Brain pericyte (primary cell): Measurements from ENCODE around the gene PAX7.
"Not testable (repeated sequence)": the region's sequence is repeated elsewhere in the genome, so short reads cannot be mapped to it uniquely, and the experiment has no call there.

Experiments used
- DNase-seq: peaks from one replicate; pipeline ENCODE4 v3.0.0-alpha.2; 2012; ENCODE audit warnings: low read depth, low spot score

Gene PAX7

GRCh38 chr1:18727956-18728355 is 97.3 kb downstream of the PAX7 start:
- no peak for DNase-seq

GRCh38 chr1:18730321-18730720 is 99.7 kb downstream of the PAX7 start:
- DNase-seq: no peak

- no peak for DNase-seq
Measured at GRCh38 chr1:18731148-18731547, 100.5 kb downstream of the PAX7 start.

GRCh38 chr1:18731591-18732235 is 101.1 kb downstream of the PAX7 start:
- DNase-seq: no peak

- no peak for DNase-seq
Measured at GRCh38 chr1:18732686-18733085, 102.0 kb downstream of the PAX7 start.

- DNase-seq: no peak
Measured at GRCh38 chr1:18734001-18734400, 103.4 kb downstream of the PAX7 start.

- DNase-seq: no peak
Measured at GRCh38 chr1:18734461-18735223, 104.0 kb downstream of the PAX7 start.

GRCh38 chr1:18735224-18735997 is 104.8 kb downstream of the PAX7 start:
- no peak for DNase-seq

- no peak for DNase-seq
Measured at GRCh38 chr1:18736958-18737357, 106.3 kb downstream of the PAX7 start.

GRCh38 chr1:18738126-18738525 is 107.5 kb downstream of the PAX7 start:
- DNase-seq: no peak

- DNase-seq: no peak
Measured at GRCh38 chr1:18738617-18739016, 108.0 kb downstream of the PAX7 start.

- DNase-seq: no peak
Measured at GRCh38 chr1:18739408-18739807, 108.8 kb downstream of the PAX7 start.

GRCh38 chr1:18739897-18740296 is 109.3 kb downstream of the PAX7 start:
- DNase-seq: no peak

GRCh38 chr1:18740617-18741016 is 110.0 kb downstream of the PAX7 start:
- DNase-seq: no peak

GRCh38 chr1:18743233-18743632 is 112.6 kb downstream of the PAX7 start:
- DNase-seq: no peak

GRCh38 chr1:18744381-18744780 is 113.7 kb downstream of the PAX7 start:
- DNase-seq: not testable (repeated sequence)

GRCh38 chr1:18746981-18747380 is 116.3 kb downstream of the PAX7 start:
- no peak for DNase-seq

- DNase-seq: no peak
Measured at GRCh38 chr1:18747671-18748070, 117.0 kb downstream of the PAX7 start.

GRCh38 chr1:18748435-18748834 is 117.8 kb downstream of the PAX7 start:
- DNase-seq: no peak

GRCh38 chr1:18749569-18749968 is 118.9 kb downstream of the PAX7 start:
- DNase-seq: no peak

- no peak for DNase-seq
Measured at GRCh38 chr1:18750600-18750999, 120.0 kb downstream of the PAX7 start.

GRCh38 chr1:18751425-18751824 is 120.8 kb downstream of the PAX7 start:
- no peak for DNase-seq

- no peak for DNase-seq
Measured at GRCh38 chr1:18752409-18752808, 121.8 kb downstream of the PAX7 start.
